Measurements from ENCODE around the gene NR5A2.

NR5A2 gene

GRCh38 chr1:200073286-200073637 is 45.8 kb downstream of the NR5A2 start:
- no peak for DNase-seq

- no peak for DNase-seq
These were observed 48.0 kb downstream of the NR5A2 start for GRCh38 chr1:200075522-200075921.

- peak; percentile 89 for DNase-seq
These were observed 48.5 kb downstream of the NR5A2 start for GRCh38 chr1:200075938-200076546.

GRCh38 chr1:200079232-200079940 is 51.9 kb downstream of the NR5A2 start:
- DNase-seq, result no peak

- peak; percentile 4 for DNase-seq
These were observed 53.9 kb downstream of the NR5A2 start for GRCh38 chr1:200081151-200081968.

- no peak for DNase-seq
These were observed 54.4 kb downstream of the NR5A2 start for GRCh38 chr1:200081969-200082245.

GRCh38 chr1:200082329-200082728 is 54.8 kb downstream of the NR5A2 start:
- peak; percentile 5 for DNase-seq

GRCh38 chr1:200090252-200091159 is 63.0 kb downstream of the NR5A2 start:
- DNase-seq, result peak; percentile 11

GRCh38 chr1:200095057-200095577 is 67.6 kb downstream of the NR5A2 start:
- DNase-seq, result no peak

GRCh38 chr1:200096774-200097173 is 69.3 kb downstream of the NR5A2 start:
- no peak for DNase-seq

- DNase-seq, result peak; percentile 14
These were observed 71.5 kb downstream of the NR5A2 start for GRCh38 chr1:200099040-200099439.

GRCh38 chr1:200103966-200104583 is 76.6 kb downstream of the NR5A2 start:
- no peak for DNase-seq

GRCh38 chr1:200107004-200107470 is 79.5 kb downstream of the NR5A2 start:
- DNase-seq, result no peak

- no peak for DNase-seq
These were observed 81.1 kb downstream of the NR5A2 start for GRCh38 chr1:200108659-200109058.

GRCh38 chr1:200112290-200112689 is 84.8 kb downstream of the NR5A2 start:
- DNase-seq, result no peak

- no peak for DNase-seq
These were observed 88.0 kb downstream of the NR5A2 start for GRCh38 chr1:200115532-200115931.

- no peak for DNase-seq
These were observed 88.8 kb downstream of the NR5A2 start for GRCh38 chr1:200116324-200116723.

- no peak for DNase-seq
These were observed 91.4 kb downstream of the NR5A2 start for GRCh38 chr1:200118779-200119505.

- no peak for DNase-seq
These were observed 93.9 kb downstream of the NR5A2 start for GRCh38 chr1:200121421-200121820.

- no peak for DNase-seq
These were observed 96.8 kb downstream of the NR5A2 start for GRCh38 chr1:200124309-200124708.

GRCh38 chr1:200128081-200128480 is 100.6 kb downstream of the NR5A2 start:
- DNase-seq, result no peak
